Measurements from ENCODE around the gene MRPS12.
"Not testable (repeated sequence)": the region's sequence is repeated elsewhere in the genome, so short reads cannot be mapped to it uniquely, and the experiment has no call there.

MRPS12 gene

GRCh38 chr19:38930776-38931520 is at the start of gene MRPS12:
MRPS12 (plus strand) TSS chr19:38930944; CDS start chr19:38931295, 351 bp downstream.
- peak; percentile 97 for DNase-seq

GRCh38 chr19:38883286-38883685 is 47.5 kb upstream of the MRPS12 start:
- DNase-seq = no peak

- not testable (repeated sequence) for DNase-seq
Measured at GRCh38 chr19:38884691-38885090, 46.1 kb upstream of the MRPS12 start.

- no peak for DNase-seq
Measured at GRCh38 chr19:38888876-38889275, 41.9 kb upstream of the MRPS12 start.

- no peak for DNase-seq
Measured at GRCh38 chr19:38889803-38890202, 40.9 kb upstream of the MRPS12 start.

GRCh38 chr19:38890686-38891085 is 40.1 kb upstream of the MRPS12 start:
- no peak for DNase-seq

GRCh38 chr19:38891771-38892170 is 39.0 kb upstream of the MRPS12 start:
- DNase-seq = no peak

GRCh38 chr19:38892841-38893240 is 37.9 kb upstream of the MRPS12 start:
- DNase-seq = no peak

- no peak for DNase-seq
Measured at GRCh38 chr19:38893341-38893771, 37.4 kb upstream of the MRPS12 start.

- no peak for DNase-seq
Measured at GRCh38 chr19:38894968-38895367, 35.8 kb upstream of the MRPS12 start.

GRCh38 chr19:38898788-38899446 is 31.8 kb upstream of the MRPS12 start:
- DNase-seq = no peak

- peak; percentile 99 for DNase-seq
Measured at GRCh38 chr19:38899447-38900201, 31.1 kb upstream of the MRPS12 start, which contains the start of the genes NFKBIB and SIRT2. NFKBIB (plus strand) TSS chr19:38899969; CDS start chr19:38900033, 64 bp downstream. SIRT2 (minus strand) TSS chr19:38899618; CDS start chr19:38899521, 97 bp downstream.

GRCh38 chr19:38900202-38900629 is 30.5 kb upstream of the MRPS12 start:
- no peak for DNase-seq

- DNase-seq = no peak
Measured at GRCh38 chr19:38900743-38901190, 30.0 kb upstream of the MRPS12 start.

- DNase-seq = no peak
Measured at GRCh38 chr19:38901683-38902082, 29.1 kb upstream of the MRPS12 start.

- no peak for DNase-seq
Measured at GRCh38 chr19:38904581-38905539, 25.9 kb upstream of the MRPS12 start.

GRCh38 chr19:38905620-38906019 is 25.1 kb upstream of the MRPS12 start:
- no peak for DNase-seq

GRCh38 chr19:38907227-38907626 is 23.5 kb upstream of the MRPS12 start:
- DNase-seq = no peak

GRCh38 chr19:38907670-38908069 is 23.1 kb upstream of the MRPS12 start:
- DNase-seq = no peak

GRCh38 chr19:38908911-38909310 is 21.8 kb upstream of the MRPS12 start:
- no peak for DNase-seq

GRCh38 chr19:38910488-38910887 is 20.3 kb upstream of the MRPS12 start:
- DNase-seq = no peak

- no peak for DNase-seq
Measured at GRCh38 chr19:38911388-38912001, 19.2 kb upstream of the MRPS12 start.
